T1000 (cell line): ENCODE measurements around the gene PLIN1.

Source experiments
- DNase-seq: peaks from one replicate; lab custom pipeline; 2025; ENCODE audit warnings: mixed read lengths; lab: John Stamatoyannopoulos, UW

Gene PLIN1

DNA sequence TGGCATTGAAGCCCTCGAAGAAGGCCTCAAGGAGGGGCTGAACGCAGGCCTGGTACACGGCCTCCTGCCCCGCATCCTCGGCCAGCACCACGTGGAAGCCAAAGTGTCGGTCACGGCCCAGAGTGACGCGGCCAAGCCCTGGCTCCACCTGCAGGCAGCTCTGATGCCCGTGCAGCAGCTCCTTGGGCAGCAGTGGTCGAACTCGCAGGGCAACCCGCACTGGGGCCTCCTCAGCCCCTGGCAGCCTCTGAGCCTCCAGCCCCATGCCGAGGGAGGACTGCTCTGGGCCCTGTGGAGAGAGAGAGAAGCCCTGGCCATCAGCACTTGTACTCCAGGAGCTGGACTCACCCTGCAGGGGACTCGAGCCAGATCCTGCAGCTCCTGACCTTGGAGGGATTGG lies 26.5 kb downstream of the PLIN1 start:
- no peak for DNase-seq

DNA sequence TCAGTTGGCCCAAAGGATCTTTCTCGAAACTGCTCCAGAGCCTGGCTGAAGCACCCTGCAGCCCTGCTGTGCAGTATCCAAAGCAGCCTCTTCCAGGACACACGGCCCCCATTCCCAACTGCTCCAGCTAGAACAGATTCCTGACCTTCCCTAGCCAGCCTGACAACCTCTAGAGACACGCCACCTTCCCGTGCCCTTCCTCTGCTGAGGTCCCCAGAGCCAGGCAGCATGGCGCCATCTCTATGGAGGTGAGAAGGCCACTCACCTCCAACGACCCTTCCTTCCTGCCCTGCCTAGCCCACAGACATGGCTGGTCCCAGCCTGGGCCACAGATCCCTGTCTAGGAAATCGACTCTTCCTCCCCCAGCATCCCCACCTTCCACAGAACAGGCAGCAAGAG lies 27.0 kb downstream of the PLIN1 start:
- DNase-seq: no peak

DNA sequence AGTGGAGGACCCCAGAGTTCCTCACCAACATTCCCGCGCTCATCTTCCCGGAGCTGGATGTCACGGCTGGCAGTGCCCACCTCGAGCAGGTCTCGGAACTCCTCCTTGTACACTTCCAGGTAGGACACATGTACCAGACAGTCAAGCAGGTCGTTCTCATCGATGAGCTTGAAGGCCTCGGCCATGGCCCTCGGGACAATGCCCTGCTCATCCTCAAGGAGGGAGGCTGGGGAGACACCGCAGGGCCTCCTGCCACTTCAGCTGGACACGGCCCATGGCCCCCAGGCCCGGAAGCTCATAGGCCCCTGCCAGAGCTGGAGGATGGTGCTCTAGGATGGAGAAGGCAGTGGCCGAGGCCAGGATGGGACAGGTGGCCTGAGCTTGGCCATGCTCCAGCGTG lies 29.5 kb downstream of the PLIN1 start:
- no peak for DNase-seq

DNA sequence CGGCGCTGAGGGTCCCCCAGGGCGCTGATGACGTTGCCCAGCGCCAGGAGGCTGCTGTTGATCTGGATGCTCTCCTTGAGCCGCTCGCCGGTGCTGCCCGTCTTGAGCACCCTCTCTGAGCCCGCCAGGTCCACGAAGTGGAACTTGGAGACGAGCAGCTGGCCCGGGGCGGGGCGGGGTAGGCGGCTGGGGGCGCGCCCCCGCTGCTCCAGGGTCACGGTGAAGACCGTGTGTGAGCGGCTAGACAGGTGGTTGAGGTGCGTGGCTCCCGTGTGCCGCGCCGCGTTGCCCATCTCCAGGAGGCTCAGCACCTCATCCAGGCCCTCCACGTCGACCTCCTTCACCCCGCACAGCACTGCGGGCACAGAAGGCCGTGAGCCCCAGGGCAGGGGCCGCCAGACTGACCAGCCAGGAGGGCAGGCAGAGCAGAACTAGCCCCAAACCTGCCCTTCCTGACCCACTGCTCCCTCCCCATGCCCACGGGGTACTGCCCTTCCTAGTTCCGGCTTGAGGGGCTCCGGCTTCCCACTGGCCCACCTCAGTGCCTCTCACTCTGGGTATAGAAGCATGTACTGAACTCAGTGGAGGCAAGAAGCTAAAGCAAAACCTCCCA lies 30.0 kb downstream of the PLIN1 start:
- DNase-seq: no peak

DNA sequence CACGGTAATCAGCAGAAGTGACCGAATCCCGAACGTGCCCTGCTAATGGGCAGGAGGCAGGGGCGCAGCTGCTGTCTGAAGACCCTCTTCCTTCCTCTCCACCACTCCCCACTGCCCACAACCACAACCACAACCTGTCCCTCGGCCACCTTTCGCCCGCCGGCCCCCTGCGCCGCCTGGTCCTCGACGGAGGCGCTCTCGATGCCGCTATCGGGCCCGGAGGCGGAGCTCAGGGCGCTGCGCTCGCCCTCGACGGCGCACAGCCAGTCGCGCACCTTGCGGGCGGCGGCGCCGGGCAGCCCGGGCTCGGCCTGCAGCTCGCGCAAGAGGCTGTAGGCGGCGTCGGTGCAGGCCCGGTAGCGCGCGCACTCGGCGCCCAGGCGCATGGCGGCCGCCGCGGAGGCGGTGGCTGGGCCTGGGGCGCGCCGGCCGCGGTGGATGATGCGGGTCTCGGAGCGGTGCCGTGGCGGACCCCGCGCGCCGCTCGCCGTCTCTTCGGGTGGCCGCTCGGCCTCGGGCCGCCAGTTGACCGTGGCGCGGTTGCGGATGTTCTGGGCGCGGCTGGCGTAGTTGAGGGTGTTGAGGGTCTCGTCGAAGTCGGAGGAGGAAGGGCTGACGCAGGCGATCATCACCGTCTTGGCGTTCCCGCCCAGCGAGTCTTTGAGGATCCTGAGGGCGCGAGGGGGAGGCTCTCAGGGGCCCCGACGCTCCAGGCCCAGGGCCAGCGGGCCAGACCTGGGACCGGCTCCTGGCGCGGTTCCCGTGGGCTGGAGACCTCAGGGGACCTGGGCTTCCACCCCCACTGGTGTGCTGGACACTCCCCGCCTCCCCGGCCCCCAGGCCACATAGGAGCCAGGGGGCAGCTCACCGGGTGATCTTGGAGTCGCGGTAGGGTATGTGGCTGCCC lies 30.8 kb downstream of the PLIN1 start:
- no peak for DNase-seq

DNA sequence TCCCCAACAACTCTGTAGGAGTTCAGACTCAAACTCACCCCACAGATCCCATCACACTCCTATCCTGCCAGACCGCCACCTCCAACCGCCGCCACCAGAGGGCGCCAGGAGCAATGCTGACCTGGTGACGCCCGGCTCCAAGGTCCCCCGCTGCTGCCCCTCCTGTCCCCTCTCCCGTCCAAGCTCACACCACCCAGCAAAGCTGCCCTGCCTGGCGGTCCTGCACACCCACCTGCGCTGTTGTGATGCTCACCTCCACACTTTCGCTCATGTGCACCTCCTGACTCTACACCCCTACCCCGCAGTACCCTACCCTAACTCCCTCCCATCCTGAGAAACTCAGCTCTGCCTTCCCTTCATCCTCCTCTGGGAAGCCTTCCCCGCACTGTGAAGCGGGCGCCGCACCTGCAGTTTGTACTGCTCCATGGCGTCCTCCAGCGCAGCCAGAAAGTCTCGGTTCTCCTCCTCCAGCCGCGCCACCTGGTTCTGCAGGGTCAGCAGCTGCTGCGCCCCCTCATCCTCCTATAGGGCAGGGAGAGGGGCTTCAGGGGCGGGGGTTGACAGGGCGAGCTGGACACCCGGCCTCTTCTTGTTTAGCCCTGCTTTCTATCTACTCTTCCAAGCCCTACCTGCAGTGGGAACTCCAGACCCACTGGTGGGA lies 31.8 kb downstream of the PLIN1 start:
- DNase-seq: no peak

DNA sequence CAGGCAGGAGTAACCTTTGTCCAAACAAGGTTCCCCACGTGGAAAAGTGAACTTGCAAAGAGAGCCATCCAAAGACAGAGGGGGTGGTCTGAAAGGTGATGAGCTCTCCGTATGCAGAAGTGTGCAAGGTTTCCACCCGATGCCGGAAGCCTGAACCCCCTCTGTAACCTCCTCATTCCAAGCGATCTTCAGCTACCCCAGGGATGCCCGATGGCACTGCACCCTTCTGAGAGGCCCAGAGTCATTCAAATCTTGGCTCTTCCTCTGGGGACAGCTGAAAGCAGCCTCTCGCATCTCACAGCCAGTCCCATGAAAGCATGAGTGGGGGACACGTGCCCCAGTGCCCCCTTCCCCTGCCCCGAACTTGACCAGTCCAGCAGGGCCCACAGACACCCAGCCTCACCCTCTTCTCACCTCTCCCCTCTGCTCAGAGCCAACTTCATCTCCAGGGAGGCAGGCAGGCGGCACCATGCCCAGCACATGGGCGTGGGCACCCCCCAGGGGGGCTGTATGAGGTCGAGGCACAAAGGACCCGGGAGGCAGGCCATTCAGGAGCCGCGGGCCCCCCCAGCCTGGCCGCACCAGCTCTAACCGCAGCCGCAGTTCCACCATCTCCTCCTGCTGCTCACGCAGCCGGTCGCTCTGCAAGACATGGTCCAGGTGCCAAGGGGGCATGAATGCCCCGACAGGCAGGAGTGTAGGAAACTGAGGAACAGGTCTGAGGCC lies 32.6 kb downstream of the PLIN1 start:
- DNase-seq: no peak

DNA sequence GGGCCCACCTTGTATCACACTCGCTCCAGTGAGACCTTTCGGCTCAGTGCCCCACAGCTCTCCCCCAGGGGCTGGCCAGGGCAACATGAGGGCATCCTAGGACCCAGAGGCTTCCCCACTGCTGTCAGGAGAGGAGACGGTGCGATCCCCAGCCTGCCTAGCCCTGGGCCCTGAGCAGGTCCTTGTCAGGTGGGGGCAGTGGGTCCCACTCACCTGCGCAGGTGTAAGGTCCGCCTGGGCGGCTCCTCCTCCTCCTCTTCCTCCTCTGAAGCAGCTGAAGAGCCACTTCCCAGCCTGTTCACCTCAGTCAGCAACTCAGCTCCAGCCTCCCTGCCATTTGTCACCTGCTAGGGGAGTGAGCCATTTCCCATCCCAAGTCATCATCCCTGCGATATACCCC lies 33.5 kb downstream of the PLIN1 start:
- no peak for DNase-seq

DNA sequence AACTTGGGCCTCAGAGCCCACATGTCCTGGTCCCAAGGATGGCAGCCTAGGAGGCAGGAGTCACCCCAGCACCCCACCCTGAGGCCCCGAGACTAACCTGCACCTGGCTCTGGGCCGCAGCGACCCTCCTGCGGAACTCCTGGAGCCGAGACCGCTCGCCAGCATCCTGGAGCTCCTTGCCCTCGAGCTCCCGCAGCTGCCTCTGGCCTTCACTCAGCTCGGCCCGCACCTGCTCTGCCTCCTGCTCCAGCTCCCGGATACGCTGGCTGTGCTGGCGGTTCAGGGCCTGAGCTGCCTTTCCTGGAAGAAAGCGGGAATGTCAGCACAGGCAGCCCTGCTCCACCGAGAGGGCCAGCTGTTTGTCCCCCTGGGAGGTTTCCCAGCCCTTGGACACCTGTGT lies 37.1 kb downstream of the PLIN1 start:
- DNase-seq: no peak

DNA sequence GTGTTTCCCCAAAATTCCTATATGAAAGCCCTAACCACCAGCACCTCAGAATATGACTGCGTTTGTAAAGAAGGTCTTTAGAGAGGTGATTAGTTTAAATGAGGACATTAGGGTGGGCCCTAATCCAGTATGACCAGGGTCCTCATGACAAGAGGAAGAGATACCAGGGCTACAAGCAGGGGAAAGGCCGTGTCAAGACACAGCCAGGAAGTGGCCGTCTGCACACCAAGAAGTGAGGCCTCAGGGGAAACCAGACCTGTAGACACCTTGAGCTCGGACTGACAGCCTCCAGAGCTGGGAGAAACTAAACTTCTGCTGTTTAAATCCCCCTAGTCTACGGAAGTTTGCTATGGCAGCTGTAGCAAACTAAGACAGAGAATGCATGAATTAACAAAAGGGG lies 38.1 kb downstream of the PLIN1 start:
- DNase-seq: no peak

DNA sequence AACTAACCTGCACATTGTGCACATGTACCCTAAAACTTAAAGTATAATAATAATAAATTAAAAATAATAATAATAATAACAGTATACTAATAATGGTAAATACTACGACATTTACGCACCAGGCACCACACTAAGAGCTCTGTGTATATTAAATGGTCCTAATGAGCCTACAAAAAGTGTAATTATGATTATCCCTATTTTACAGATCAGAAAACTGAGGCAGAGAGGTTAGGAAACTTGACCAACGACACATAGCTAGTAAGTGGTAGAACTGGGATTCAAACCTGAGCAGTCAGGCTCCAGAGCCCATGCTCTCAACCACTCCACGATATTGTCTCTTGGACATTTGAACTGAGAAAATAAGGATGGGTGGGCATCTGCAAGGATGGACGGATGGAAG lies 38.9 kb downstream of the PLIN1 start:
- no peak for DNase-seq

DNA sequence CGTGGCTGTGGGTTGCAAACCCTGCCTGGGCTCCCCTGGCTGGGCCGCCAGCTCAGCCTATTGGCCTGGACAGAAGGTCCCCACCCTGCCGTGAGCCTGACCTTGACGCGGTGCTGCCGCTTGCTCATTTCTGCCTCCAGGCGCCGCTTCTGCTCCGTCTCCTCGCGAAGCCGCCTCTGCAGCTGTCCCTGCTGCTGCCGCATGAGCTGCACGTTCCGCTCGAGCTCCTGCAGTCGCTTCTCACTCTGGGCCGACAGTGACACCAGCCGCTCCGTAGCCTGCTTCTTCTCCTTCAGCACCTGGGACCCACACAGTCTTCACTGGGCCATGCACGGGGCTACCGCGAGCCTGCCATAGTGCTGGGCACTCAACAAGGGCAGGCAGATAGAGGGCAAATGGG lies 45.6 kb downstream of the PLIN1 start:
- DNase-seq: no peak

DNA sequence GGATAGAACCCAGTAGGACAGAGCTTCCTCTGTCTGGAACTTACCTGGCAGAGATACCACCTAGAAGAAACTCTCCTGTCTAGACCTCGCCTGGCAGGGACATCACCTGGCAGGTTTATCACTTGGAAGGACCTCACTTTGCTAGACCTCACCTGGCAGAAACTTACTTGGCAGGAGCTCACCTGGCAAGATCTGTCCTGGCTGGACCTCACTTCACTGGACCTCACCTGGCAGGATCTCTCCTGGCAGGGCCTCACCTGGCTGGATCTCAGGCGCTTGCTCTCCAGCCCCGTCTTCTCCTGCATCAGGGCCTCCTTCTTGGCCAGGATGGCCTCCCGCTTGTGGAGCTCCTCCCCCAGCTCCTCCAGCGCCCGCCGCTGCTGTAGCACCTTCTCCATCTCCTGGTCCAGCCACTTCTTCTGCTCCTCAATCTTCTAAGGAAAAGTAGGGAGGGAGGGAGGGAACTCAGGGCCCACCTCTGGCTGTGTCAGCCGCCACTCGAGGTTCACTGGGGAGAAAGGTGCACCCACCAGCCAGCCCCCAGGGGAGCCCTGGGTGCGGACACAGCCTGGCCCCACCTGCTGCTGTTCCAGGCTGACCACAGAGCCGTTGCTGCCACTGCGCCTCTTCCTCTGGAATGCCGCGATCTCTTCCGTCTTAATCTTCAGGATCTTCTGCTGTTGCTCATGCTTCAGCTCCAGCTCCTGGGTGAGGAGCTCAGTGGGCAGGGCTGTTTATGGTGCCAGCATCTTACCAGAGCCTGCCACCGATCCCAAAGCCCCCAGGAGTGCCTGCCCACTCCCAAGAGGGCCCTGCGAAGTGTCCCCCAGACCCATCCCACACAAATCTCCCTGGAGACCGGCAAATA lies 46.4 kb downstream of the PLIN1 start:
- DNase-seq: no peak

DNA sequence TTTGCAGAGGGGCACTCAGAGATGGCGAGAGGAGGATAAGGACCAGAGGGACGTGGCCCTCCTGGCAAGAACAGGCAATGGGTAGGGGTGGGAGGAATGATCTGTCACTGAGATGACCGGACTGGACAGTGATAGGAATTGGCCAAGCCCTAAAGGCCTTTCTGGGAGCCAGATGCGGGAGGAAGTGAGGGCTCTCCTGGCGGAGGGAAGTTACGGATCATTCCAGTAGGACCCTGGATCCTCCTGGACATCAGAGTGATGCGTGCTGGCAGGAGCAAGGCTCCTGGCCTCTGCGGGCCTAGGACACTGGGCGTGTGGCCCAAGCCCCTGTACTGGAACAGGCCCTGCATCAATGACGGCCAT lies 47.3 kb downstream of the PLIN1 start:
- DNase-seq: no peak

DNA sequence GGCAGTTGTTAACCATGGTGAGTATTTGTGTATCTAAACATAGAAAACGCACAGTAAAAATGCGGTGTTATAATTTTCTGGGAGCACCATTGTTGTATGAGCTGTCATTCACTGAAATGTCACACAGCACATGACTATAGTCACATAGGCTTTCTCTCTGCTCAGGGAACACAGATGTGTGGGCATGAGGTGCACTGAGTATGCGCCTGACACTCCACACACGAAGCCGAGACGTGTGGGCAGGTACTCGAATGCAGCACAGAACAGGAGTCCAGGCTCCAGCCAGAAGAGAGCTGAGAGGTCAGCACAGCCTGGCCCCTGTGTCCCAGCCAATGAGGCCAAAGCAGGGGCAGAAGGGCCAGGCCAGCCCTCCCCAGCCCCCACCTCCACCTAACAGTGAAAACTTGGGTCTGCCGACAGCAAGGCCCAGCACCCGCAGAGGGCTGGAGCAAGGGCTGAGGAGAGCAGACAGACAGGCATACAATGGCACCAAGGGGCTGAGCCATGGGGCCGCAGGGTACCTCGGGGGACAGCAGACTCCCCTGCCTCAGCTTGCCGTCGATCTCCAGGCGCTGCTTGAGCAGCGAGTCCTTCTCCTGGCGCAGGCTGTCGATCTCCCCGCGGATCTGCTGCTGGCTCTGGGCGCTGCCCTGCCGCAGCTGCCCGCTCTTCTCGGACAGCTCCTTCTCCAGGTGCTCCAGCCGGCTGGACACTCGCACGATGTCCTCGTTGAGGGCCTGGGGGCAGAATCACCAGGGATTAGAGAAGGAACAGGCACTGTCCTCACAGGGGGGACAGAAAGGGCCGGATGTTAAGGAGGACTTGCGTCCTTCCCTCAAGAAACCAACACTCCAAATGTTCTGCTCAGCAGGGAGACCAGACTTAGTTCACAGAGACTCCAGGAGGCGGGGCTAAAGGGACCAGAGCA lies 47.9 kb downstream of the PLIN1 start:
- no peak for DNase-seq

DNA sequence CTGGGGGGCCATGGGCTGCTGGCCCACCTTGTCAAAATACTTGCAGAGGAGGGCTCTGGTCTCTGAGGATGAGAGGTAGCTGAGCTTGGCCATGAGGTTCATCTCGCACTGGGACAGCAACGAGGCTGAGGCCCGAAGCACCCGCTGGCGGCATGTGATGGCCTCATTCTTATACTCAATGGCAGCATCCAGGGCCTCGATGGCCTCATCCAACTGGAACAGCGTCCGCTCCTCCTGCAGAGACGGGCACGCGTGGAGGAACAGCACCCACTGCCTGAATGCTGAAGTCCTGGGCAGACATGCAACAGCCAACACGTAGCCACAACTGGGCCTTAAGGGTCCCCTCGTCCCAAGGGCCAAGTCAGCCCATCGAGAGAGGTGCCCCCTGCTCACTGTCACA lies 48.9 kb downstream of the PLIN1 start:
- no peak for DNase-seq

DNA sequence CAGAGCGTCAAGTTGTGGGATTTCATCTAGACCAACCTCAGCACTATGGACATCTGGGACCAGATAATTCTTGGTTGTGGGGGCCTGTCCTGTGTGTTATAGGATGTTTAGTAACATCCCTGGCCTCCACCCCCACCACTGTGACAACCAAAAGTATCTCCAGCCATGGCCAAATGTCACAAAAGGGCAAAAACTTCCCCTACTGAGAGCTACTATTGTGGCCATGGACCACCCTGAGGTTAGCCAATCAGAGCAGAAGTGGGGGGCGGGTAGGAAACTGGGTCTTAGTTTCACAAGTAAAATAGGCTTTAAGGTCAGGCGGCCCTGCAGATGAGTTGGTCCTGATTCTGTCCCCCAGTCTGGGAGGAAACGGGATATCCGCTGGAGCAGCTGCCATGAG lies 49.3 kb downstream of the PLIN1 start:
- no peak for DNase-seq

DNA sequence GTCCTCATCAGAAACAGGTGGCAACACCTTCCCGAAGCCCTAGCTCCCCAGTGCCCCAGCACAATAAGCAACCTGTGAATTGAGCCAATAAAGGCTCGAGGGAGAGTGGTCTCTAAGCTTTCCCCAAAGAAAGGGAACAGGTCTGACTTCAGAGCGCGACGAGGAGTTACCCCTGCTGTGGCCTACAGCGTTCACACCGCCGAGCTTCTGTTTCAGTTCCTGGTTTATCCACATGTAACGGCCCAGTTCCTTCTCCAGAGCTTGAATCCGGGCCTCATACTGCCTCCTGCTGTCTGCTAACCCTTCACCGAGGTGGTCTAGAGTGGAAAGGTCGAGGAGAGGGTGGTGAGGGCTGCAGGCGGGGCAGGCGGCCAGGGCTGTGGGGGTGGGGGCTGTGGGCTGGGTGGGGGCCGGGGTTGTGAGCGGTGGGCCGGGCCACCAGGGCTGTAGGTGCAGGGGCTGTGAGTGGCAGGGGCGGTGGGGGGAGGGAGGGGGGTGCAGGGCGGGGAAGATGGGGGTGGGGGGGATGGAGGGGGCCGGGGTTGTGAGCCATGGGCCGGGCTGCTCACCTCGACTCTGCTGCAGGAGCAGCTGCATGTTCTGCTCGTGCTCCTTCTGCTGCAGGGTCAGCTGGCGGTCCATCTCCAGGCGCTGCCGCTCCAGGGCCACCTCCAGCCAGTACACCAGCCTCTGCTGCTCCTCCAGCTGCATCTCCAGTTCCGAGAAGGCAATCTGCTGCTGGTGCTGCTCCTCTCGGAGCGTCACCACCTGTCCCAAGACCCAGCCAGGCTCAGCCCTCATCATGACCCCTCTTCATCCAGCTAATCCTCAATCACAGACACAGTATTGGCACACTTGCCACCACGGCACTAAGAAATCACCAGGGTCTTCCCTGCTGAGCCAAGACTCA lies 50.1 kb downstream of the PLIN1 start:
- no peak for DNase-seq

DNA sequence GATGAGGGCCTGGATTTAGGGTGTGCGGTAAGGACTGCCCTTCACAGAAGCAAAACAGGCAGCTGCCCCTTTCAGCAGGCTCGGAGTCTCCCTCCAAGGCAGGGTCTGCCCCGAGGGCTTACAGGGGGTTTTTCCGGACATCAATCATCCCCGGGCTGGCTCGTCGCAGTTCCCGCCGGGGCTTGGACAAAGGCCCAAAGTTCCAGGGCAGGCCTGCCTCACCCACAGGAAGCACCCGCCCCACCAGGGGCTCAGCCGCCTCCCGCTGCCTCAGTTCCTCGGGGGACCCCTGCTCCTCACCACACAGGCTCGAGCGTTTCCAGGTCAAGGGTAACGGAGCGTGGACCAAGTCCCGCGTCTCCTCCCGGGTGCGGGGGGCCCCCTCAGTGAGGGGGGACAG lies 50.9 kb downstream of the PLIN1 start:
- no peak for DNase-seq
